Measurements from ENCODE around the gene GRID1. TPM values are rescaled to one million over a fixed set of nuclear protein-coding genes. Genes with fewer than 3 reads are reported as not detected.

The GRID1 gene
- total RNA-seq, 1 donor from 2014 or later = 0.68 TPM

DNA sequence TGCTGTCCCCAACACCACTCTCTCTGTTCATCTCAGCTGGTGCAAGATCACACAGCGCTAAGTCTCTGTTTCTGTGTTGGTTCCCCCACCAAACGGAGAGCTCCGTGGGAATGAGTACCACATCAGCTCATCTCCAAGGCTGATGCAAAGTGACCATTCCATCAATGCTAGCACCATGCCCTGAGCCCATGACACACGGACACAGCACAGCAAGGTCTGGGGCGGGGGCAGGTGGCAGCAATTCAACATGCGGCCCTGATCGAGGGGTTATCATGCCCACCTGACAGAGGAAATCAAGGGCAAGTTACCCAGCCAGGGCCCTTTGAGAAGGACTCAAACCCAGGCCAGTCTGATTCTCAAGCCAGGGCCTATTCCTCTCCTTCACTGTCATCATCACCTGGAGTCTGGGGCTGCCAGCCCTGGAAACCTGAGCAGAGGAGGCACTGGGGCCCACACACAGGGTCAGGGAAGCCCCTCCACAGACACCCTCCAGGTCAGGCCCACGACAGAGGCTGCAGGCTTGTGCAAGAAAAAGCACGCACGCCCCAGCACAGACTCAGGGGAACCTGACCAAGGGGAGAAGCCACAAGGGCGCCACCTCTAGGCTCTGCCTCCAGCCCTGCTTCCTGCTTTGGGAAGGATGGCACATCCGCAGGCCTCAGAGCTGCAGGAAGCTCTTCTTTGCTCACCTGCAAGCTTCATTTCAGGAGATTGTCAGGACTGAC lies 74.8 kb downstream of the GRID1 start:
- ATAC-seq = no peak

DNA sequence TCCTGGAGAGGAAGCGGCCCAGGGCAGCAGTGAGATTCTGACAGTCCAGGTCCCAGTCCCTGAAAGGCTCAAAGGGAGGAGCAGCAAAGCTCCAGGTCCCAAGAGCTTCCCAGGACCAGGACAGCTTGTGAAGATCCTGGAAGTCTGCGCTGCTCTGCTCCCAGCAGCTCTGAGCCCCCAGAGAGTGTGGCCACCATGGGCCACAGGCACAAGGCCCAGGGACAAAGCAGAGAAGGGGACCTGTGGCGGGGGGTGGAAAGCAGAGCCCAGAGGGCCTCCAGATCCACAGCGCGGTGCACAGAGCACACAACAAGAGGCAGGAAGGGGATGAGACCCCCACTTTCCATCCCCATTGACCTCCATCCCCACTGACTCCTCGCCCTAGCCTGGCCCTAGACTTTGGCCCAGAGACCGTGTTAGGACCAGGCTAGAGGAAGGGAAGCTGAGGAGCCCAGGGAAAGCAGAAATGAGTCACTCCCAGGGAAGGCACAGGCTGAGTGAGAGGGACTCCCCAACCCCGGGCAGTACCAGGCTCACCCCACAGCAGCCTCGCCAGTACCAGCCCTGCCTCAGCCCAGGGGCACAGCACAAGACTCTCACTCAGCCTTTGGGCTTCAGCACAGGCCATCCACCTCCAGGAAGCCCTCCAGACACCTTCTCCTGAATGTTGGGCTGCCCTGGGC lies 75.5 kb downstream of the GRID1 start:
- no peak for ATAC-seq

DNA sequence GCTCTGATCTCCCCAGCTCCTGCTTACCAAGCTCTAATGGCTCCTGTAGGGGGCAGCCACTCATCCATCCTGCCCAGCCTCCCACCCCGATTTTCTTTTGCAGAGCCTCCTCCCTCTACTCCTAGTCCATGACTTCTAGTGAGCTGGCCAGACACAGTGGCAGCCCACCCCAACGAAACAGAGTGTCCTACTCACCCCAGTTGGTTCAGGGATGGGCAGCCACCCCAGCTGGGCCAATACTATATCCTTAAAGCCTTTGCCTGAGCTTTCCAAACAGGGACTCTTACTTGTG lies 77.1 kb downstream of the GRID1 start:
- ATAC-seq = no peak

DNA sequence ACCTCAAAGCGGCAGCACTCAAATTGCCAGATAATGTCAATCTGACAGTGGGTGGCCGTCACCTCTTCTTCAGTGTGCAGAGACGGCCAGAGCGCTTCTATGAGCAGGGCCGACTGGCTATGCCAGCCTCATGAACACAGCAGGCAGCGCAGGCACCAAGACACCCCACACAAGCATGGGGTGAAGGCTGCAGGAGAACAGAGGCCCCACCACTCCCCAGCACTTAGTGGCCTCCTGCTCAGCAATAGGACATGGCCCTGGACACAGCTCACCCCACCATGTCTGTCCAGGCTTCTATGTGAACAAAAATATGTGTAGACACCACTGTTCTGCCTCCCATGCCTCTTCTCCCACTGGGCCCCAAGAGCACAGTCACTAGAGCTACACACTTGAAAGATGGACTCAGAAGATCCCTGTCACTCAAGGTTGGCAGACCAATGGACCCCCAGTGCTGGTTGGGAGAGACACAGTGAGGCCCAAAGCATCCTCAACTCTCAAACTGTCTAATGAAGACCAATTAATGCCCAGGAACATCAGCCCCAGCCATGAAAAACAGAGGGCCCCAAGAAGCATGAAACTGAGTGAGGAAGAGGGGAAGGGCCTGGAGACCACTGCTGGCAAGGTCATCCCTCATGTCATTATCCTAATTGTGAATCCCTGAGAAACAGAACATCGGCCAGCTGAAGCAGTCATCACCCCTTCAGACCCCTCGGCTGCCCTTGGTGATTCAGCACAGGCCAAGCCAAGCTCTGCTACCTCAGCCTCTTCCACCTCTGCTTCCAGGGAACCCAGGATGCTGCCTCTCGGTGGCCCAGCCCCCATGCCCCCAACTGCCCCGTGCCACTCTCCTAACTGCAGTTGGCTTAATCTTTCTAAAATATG lies 77.7 kb downstream of the GRID1 start:
- ATAC-seq = no peak

DNA sequence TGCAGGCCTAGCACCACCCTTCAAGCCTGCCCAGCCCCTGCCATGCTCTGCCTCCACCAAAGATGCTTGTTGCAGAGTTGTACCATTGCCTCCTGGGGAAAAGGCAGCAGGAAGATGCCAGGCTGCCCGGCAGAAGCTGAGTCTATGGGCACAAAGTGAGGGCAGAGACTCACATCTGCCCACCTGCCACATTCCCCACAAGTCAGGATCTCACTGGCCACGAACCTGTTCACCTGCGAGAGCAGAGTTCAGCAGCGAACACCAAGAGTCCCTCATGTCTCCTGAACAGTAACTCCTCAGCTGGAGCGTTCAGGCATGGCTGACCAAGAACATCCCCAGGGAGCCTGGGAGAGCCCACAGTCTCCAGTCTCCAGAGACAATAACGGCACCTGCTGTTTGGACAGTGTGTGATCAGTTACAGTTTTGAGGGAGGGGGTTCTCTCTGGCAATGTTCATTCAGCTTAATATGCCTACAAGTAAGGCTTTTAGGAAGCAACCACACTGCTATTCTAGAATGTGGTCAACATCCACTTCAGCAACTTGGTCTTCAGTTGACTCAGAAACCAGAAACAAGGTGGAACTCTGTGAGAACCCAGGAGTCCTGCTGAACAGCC lies 78.5 kb downstream of the GRID1 start:
- ATAC-seq = no peak

DNA sequence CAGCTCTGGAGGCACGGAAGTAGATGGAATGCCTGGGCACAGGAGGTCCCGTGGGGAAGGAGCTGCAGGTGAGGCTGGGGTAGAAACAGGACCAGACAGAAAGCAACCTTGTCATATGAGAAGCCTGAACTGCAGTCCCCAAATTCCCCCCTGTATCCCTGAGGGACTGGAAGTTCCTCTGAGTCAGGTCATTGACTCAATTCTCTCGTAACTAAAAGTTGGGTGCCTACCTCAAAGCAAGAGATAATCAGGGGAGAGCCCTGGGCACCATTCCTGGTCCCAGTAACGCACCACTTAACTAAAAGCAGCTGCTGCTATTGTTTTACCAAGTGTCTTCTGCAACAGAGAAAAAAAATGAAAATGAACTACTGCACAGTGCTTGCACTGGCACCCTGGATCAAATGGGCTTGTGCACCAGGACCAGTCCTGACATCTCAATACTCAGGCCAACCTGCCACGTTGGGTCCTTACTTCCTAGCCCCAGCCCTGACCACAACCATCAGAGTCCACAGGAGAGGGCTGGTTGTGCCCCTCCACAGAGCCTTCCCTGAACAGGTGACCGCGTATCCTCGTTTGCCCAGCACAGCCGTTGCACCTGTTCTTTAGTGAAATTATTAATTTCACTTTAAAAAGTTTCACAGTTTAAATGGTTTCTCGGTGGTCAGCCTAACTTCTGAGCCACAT lies 79.3 kb downstream of the GRID1 start:
- ATAC-seq = no peak

DNA sequence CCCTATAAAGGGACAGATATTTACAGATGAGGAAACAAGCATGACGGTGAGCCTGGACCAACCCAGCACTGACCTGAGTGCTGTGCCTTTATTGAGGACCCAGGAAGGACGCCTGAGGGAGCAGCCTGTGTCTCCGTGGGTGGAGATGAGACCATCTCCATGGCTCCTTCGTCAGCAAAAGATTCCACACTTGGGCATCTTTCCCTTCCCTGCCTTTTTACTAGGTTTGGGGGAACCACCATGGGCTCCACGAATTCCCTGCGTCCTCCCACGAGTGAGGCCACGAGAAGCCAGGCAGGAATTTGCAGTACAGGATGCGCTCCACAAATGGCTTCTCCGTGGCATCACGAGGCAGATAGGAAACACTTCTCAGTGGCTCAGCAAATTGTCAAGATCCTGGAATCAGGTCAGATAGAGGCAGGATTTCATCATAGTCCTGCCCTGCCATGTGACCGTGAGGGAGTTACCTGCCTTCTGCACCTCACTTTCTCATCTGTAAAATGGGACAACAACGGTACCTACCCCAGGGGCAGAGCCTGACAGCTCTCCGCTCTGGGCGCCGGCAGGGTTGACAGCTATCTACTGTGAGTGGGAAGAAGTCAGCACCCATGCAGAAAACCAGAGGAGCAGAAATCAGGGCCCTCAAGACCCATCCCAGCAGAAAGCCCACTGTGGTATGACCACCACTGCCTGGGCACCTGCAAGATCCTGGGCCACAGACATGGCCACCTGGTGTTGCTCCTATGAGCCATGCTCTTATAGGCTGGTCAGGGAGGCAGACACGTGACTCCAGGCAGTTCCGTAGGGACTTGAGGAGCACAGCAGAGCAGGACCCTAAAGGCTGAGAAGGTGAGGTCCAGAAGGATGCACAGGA lies 80.1 kb downstream of the GRID1 start:
- no peak for ATAC-seq

DNA sequence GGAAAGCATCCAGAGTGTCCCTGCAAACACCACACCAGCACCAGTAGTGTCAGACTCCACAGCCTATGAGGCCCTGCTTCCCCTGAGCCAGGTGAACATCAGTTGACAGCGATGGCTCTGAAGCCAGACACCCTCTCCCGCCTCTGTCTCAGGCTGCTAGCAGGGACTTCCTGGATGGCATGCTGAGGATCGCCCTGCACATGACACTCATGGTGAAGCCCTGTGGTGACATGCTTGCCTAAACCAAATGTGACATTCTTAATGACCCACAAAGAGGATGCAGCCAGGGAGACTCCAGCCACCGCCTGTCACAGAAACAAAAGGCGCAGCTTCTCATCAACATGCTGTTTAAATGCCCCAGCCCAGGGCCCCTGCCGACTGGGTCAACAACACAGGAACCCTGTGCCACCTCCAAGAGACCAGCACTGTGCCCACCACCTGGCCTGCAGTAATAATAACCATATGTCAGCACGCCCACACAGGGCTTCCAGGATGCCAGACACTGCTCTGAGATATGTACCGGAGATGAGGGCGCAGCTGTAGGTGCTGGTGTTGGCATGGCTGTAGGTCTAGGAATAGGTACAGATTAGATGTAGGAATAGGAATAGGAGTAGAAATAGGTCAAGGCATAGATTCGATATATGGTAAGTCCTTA lies 81.3 kb downstream of the GRID1 start:
- no peak for ATAC-seq

DNA sequence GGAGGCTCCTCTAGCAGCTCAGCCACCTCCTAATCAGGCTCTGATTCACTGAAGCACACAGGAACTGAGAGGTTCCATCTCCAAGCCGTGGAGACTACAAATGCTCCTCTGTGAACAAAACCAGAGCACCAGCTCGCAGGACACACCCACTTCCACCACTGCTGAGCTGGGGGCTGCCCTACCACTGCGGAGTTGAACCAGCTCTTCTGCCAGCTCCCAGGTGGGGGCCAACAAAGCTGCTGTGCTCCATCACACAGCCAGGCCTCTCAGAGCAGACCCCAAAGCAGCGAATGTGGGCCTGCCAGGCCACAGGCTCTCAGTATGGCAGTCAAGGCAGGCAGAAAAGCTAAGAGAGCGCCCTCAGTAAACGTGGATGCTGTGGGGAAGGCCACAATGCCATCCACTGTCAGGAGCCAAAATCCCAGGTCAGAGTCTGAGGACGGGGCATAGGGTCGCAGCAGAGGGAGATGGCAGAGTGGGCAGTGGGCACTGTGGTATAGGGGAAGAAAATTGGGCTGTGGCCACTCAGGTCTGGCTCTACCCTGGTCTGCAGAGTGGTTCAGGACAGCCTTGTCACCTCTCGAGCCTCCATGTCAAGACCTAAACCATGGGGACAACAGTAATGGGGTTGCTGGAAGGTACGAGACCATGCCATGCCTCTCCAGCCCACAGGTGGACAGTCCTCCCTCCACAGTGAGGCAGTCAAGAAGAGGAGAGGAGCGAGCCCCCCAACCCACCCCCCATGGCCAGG lies 82.1 kb downstream of the GRID1 start:
- no peak for ATAC-seq

DNA sequence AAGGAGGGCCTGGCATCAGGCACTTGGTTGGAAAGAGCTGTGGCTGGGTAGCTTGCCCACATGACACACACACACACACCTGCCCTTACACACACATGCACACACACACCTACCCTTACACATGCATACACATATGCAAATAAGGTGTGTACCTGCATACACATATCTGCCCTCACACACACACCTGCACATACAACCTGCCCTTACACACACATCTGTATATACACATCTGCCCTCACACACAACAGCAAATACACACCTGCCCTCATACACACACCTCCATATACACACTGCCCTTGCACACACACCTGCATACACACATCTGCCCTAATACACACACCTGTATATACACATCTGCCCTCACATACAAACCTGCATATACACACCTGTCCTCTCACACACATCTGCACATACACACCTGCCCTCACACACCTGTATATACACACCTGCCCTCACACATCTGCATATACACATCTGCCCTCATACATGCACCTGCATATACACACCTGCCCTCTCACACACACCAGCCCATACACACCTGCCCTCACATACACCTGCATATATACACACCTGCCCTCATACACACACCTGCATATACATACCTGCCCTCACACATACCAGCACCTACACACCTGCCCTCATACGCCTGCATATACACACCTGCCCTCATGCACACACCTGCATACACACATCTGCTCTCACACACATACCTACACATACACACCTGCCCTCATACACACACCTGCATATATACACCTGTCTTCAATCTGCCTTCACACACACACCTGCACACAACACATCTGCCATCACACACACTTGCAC lies 82.9 kb downstream of the GRID1 start:
- ATAC-seq = no peak

DNA sequence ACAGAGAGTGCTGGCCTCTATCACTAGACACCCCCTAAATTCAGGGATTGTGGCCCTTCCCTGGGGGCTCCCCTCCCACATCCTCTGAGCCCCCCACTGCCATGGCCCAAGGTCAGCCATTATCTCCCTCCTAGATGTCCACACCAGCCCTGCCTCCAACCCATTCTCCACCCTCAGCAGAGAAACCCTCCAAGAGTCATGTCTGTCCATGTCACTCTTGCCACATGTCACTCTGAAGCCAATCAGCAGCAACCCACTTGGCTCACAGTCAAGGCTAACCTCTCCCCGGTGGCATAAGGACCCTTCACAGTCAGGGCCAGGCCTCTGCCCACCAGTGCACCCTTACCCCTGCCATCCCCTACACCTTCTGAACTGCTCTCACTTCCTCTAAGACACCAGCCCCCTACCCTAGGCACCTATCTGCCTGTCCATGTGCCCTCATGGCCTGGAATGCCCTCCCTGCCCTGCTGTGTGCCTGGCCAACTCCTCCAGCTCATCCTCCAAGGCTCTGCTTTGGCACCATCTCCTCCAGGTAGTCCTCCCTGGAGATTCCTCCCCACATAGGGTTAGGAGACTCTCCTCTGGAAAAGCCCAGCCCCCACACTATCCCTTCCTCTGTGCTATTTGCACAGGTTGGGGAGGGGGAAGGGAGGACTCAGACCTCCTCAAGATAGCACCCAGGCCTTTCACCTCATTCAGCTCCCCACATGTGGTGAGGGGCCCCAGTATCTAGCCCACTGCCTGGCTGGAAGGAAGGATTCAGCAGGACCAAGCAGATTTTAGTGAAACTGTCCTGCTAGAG lies 83.7 kb downstream of the GRID1 start:
- ATAC-seq = no peak

DNA sequence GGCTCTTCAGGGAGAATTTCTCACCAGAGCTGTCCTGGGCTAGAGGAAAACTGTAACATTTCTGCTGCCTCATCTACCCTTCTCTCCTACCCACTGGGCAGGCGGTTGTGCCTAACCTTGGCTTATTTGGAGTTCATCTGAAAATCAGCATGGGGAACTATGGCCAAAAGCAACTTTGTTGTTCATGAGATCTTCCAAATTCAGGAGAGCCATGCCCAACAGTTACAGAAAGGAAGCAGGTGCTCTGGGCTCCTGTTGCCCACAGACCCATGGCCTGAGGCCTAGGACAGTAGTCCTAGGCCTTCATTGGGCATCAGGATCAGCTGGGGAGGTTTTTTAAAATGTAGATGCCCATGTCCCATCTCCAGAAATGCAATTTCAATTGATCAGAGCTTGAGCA lies 85.2 kb downstream of the GRID1 start:
- no peak for ATAC-seq

DNA sequence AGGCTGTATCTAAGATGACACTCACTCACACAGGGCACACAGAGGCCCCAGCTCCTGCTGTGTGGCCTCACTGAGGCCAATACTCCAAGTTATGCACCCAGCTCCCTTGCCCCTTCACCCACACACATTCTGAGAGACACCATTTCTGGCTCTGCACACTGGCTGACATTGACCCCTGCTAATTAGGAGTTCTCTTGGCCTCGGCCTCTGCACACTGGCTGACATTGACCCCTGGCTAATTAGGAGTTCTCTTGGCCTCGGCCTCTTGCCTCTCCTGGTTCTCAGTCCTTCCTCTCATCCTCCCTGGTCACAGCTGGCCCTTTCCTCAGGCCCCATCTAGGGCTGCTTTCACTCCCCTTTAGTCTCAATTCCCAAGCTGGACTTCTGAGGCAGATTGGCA lies 97.3 kb downstream of the GRID1 start:
- ATAC-seq = no peak

DNA sequence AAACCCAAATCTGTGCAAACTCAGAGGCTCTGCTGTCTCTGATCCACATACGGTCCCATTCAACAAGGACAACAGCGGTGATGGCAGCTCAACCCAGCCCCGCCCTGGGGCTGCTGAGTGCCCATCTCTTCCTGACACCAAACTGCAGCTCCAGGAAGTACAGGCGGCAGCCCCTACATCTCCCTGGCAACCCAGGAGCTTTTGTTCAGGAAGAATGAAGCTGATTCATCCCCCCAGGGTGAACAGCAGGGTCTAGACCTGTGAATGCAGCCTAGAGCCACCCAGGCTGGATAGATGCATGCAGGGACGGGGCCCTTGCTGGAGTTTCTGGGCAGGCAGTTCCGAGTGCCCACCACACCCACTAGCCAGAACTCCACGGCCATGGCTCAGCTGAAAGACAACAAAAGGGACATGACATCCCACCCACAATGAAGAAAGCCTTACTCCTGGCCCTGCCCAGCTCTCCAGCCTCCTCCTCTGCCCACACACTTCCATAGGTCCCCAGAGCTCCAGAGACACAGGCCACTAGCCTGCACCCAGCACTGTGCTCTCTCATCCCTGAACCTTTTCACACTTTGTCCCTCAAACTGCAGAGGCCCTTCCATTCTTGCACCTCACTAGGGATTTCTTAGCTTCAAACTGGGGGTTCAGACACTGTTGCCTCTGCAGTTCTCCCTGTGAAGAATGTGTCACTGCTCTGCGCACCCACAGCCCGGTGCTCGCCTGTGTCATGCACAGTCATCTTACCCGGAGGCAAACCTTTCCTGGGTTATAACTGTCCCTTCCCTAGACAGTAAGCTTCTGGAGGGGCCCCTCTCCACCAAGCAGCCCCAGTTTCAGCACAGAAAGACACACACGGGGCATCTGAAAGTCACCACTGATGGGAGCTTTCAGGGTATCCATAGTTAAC lies 99.1 kb downstream of the GRID1 start:
- ATAC-seq = peak; percentile 12

DNA sequence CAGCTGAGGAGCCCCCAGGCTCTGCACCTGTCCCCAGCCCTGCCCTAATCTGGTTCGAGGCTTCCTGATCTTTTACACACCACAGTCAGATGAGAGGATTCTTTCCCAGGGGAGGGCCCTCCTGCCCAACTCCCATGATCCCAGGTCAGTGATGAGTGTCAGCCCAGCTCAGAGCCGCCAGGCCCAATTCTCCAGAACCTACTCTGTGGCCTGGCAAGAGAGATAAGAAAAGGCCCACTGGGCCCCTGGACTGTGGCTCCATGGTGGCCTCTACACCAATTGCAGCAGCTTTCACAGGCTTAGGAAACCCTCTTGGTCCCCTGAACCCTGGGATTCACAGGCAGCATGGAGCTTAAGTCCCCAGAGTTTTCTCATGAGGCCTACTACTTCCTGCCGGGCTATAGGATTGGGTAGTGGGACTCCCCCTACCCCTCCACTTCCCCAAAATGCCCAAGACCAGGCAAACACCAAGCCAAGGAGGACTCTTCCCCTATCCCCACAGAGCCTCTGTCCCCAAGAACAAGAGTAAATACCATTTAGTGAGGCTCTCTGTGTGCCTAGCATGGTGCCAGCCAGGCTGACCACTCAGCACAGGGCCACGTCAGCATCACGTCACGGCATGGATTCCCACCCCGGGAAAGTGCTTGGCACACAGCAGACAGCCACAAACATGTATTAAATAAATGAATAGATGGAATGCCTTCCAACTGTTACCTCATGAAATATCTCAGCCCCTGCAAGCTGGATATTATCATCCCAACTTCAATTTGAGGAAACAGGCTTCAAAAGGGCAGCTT lies 100.0 kb downstream of the GRID1 start:
- no peak for ATAC-seq

DNA sequence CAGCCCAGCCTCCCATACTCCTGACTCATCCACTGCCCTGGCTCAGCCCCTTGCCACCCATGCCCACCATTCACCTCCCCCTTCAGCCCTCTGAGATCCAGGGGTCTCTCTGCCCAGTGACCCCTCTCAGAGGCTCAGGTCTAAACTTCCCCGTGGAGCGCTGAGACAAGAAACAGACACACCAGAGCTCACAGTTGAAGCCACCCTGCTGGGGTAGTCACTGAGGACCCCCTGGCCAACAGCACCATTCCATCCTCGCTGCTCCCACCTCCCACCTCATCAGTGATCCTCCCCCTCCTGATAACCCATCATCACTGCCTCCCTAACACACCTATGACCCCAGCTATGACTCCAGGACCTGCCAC lies 100.7 kb downstream of the GRID1 start:
- no peak for ATAC-seq
